ACHN (cell line): ENCODE results near the gene VSIG10L.

Experiments
- DNase-seq: peaks from one replicate; pipeline ENCODE4 v3.0.0-alpha.2; 2015
- in situ Hi-C: cut with HindIII; loops from 2 replicates; pipeline ENCODE4 v1.10.0; 2017; ENCODE audit warnings: low sequenced_read_pairs, low pct_ligation_motif_present, low pct_unique_long_range_greater_than_20kb

VSIG10L gene

DNA sequence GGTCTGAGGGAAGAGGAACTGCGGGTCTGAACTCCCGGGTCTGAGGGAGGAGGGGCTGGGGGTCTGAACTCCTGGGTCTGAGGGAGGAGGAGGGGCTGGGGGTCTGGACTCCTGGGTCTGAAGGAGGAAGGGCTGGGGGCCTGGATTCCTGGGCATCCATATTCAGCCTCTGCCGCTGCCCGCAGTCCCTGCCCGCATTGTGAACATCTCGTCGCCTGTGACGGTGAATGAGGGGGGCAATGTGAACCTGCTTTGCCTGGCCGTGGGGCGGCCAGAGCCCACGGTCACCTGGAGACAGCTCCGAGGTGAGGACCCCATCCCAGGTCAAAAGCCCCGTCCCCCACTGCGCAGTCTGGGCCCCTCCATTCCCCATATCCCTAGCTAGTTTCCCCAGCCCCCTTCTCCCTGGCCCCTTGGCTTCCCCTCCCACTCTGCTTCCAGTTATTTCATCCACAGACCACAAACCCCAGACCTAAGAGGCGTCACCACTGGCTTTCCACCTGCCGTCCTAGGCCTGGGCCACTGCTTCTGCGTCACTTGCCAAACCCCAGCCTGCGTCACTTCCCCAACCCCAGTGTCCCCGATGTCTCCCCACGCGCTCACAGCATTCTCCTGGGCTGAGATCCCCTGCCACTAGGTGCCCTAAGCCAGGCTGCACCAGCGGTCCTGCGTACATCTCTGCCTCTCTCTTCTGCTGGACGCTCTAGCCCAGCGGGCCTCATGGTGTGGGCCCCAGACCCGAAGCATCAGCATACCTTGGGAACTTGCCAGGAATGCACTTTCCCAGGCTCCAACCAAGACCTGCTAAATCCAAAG, 16.6 kb downstream of the VSIG10L start:
- DNase-seq, result no peak
- in situ Hi-C loops, result no loop called here

DNA sequence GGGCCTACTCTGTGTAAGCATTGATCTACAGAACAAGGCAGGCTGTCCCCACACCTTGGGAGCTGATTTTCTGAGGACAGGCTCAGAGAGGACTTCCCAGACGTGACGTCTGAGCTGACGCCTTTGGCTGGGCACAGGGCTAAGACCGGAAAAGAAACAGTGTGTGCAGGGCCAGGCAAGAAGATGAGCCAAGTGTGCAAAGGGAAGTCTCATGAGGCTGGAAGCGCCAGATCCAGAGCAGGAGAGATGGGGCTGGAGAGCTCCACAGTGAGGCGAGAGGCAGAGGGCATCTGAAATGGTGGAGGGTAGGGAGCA, 17.8 kb downstream of the VSIG10L start:
- in situ Hi-C loops, result no loop called here
- no peak for DNase-seq

DNA sequence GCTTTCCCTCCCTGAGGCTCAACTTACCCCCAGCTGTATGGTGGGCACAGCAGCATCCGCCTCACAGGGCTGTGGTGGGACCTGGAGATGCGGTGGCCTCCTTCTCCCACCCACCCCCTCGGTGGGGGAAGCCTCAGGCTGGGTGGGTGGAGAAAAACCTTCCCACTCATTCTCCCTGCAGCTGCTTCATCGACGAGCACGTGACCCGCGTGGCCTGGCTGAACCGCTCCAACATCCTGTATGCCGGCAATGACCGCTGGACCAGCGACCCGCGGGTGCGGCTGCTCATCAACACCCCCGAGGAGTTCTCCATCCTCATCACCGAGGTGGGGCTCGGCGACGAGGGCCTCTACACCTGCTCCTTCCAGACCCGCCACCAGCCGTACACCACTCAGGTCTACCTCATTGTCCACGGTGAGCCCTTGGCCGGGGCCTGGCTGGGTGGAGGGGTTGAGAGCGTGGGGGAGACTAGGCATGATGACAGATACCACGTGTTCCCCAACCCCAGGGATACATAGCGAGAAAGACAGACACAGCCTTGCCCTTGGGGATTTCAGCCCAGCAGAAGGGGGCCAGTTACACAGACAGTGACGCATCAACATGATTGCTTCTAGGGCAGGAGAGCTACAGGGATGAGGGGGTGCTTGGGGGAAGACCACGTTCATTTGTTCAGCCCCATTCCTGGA, 18.3 kb downstream of the VSIG10L start:
- in situ Hi-C loops, result no loop called here
- DNase-seq, result no peak

DNA sequence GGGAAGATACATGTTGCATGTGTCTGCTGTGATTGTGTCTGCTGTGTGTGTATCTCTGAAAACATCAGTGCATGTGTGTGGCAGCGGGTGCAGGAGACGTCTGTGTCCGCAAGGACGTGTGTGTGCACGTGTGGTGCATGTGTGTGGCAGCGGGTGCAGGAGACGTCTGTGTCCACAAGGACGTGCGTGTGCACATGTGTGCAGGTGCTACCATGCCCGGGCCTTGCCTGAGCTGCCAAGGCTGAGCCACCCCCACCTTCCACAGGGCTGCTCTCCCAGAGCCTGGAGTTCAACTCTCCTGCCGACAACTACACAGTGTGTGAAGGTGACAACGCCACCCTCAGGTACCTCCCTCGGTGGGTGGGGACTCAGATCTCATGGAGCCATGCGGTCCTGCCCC, 20.1 kb downstream of the VSIG10L start:
- no peak for DNase-seq
- in situ Hi-C loops, result no loop called here

DNA sequence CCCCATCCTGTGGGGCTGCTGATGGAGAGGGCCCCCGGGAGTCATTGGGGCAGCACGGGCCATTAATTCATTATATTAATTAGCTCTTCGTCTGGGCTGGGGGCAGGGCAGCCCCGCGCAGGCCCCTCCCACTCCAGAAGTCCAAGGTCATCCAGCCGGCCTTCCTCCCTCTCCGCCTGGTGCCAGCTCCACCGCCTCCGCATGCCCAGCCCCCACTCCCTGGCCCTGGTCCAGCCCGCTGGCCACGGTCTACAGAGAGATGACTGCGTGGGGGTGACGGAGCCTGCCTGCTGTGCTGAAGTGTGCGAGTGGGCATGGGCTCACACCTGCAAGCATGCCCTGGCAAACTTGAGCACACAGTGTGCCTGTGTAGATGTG, 21.7 kb downstream of the VSIG10L start:
- DNase-seq, result no peak
- in situ Hi-C loops, result no loop called here

DNA sequence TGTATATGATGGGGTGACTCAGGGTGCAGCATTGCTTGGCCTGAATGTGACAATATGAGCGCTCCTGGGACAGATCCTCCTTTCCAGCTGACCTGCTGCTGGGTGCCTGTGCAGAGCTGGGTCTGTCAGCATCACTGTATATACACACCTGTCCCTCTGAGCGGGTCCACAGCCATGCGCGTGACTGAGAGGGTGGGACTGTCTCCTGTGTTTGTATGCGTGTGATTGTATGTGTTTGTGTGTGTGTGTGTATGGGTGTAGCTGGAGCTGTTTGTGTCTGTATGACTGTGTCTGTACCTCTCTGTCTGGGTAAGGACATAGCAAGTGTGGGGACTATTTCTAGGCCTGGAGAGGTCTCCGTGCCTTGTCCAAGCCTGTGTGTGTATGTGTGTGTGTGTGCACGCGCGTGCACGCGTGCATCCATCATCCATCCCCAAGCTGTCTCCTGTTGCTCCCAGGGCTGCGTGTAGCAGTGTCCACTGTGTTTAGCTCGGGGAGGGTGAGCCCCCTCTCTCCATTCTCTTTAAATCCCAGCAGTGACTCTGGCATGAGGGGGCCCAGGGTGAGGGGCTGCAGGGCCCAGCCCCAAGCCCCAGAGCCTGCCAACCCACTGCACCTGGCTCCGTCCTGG, 22.2 kb downstream of the VSIG10L start:
- DNase-seq, result no peak
- in situ Hi-C loops, result no loop called here

DNA sequence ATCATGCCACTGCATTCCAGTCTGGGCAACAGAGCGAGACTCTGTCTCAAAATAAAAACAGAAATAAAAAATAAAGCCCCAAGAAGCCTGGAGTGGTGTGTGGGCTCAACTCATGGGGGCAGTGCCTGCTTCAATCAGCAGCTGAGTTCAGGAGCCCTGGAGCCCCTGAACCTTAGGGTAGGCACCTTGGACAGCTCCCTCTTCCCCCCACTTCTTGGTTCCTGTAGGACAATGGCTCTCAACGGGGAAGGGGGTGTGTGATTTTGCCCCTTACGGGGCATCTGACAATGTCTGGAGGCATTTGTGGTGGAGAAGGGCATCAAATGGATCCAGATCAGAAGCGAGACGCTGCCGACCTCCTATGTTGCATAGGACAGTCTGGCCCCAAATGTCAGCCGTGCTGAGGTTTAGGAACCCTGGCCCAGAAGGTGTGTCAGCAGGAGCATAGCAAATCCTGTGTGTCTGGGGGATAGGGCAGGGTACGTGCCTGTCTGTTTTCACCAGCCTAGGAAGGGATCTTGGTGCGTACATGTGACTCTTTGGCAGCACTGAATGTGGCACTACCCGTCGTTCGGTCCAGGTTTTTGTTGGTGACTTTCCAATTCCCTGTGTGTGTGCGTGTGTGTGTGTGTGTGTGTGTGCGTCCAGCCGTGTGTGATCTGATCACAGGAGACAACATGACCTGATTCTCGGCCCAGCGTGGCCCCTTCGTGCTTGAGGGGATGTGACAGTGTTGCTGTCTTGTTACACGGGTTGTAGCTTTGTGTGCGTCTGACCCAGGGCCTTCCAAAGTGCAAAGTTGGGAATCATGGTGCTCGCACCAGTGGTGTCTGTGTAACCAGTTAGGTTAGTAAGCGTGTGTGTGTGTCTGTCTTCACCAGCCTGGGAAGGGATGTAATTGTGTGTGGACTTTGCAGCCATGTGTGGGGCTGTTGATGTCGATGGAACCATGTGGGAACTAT, 23.0 kb downstream of the VSIG10L start:
- in situ Hi-C loops, result no loop called here
- no peak for DNase-seq

DNA sequence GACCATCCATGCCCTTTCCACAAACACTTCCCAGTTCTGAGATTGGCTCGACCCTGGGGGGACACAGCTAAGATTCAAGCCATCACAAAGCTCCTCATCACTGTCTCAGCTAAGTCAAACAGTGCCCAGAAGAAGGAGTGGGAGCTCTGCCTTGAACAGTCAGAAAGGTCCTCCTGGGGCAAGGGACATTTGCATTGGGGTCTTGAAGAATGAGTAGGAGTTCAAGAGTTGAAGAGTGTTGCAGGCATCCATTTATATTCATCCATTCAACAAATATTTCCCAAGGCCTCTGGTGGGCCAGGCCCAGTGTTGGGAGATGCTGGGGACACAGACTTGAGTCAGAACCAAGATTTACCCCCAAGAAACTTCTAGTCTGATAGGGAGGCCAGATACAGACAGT, 24.0 kb downstream of the VSIG10L start:
- DNase-seq, result no peak
- in situ Hi-C loops, result no loop called here

DNA sequence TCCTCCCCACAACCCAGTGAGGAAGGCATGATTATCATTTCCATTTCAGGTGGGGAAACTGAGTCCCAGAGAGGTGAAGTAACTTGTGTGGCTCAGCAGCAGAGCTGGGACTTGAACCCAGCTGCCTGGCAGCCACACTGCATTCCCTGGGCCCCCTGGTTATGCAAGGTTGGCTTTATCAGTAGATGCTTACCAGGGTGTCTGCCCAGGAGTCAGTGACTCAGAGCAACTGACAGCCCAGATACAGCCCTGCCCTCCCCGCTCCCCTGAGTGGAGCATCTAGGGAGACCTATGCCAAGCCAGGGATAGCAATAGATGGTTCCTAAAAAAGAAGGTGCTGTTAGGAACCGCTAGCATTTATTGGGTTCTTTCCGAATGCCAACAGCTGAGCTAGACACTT, 24.6 kb downstream of the VSIG10L start:
- in situ Hi-C loops, result no loop called here
- no peak for DNase-seq

DNA sequence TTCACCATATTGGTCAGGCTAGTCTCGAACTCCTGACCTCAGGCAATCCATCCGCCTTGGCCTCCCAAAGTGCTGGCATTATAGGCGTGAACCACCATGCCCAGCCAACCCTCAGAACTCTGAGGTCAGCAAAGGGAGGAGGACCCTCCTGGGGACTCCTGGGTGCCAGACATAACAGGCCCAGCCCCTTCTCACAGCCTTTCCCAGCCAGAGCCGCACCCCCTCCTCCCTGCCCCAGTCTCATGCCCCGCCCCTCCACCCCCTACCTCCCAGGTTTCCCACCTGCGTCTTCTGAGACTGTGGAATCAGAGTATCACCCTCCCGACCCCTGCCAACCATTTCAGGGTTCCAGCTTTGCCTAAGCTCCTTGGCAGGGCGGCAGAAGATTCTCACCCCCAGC, 25.3 kb downstream of the VSIG10L start:
- in situ Hi-C loops, result no loop called here
- no peak for DNase-seq

DNA sequence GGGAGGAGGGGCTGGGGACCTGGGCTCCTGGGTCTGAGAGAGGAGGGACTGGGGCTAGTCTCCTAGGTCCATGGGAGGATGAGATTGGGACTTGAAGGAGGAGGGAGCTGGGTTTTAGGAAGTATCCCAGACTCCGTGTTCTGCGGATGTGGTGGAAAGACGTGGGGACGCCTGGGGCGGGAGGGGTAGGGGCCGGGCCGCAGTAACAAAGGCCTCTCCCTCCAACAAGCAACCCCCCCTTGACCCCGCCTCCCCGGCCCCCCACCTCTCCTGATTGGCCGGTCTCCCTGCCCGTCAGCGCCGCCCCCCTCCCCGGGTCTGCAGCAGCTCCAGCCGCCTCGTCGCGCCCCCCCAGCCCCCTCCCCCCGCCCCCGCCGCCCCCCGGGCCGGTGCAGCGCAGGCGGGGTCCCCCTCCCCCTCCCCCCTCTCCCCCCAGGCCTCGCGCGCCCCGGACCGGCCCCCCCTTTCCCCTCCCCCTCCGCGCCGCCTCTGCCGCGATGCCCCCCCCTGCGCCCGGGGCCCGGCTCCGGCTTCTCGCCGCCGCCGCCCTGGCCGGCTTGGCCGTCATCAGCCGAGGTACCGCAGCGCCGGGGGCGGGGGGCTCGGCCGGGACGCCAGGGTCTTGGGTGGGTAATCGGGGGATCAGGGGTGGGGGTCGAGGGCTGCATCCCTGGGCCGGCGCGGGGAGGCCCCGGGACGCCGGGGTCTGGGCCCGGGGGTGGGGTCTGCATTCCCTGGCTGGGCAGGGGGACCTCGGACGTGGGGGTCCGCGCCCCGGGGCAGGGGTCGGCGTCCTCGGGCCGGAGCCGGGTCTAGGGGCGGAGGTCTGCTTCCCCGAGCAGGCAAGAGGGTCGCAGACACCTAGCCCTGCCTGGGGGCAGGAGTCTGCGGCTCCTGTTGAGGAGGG, 30.3 kb downstream of the VSIG10L start, which contains the start of gene IGLON5:
Gene IGLON5 (plus strand): TSS at position 294 of the 907 bp plus-strand sequence. CDS start 204 bp downstream, at position 498.
- no peak for DNase-seq

DNA sequence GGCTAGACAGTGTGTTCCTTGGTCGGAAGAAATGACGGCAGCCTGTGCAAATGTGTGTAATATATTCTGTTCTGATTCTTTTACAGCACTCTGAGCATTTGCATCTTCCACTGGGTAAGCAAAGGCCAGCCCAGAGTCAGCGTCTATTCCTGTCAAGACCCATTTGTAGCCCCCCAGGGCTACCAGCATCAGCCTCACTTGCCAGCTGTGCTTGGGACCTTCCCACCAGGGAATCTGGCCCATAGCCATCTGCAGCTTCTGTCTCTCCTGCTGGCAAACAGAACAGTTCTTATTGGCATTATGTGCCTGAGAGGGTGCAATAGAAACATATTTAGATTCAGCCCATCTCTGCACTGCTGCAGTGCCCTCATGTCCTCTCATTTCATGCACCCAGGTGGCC, 36.5 kb downstream of the VSIG10L start:
- in situ Hi-C loops, result no loop called here
- DNase-seq, result no peak

More for the DNA sequence above, 30.3 kb downstream of the VSIG10L start, which contains the start of gene IGLON5:
- in situ Hi-C loops, result no loop called here

DNA sequence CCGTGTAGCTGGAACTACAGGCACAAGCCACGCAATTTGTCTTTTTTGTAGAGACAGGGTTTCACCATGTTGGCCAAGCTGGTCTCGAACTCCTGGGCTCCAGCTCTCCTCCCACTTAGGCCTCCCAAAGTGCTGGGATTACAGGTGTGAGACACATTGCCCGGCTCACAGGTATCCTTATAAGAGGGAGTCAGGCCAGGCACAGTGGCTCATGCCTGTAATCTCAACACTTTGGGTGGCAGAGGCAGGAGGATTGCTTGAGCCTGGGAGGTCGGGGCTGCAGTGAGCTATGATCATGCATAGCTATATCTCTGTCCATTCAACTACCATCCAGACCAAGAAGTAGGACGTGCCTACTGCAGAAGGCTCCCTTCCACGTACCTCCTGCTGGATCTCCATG, 40.7 kb downstream of the VSIG10L start:
- DNase-seq, result no peak
- in situ Hi-C loops, result no loop called here

DNA sequence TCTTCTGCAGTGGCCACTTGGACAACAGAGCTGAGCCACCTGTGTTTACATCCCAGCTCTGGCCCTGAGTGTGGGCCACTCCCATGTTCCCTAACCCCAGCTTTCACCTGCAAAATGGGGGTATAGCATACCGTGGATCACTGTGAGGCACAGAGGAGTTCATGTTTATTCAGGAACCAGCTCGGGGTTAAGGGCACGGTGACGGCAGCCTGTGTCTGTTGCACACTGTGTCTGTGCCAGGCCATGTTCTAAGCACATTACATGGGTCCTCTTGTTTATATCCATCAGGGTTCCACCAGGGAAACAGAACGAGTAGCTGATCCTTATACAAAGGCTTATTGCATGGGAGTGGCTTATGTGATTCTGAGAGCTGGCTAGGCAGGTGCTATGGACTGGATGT, 44.5 kb downstream of the VSIG10L start:
- in situ Hi-C loops, result no loop called here
- no peak for DNase-seq

DNA sequence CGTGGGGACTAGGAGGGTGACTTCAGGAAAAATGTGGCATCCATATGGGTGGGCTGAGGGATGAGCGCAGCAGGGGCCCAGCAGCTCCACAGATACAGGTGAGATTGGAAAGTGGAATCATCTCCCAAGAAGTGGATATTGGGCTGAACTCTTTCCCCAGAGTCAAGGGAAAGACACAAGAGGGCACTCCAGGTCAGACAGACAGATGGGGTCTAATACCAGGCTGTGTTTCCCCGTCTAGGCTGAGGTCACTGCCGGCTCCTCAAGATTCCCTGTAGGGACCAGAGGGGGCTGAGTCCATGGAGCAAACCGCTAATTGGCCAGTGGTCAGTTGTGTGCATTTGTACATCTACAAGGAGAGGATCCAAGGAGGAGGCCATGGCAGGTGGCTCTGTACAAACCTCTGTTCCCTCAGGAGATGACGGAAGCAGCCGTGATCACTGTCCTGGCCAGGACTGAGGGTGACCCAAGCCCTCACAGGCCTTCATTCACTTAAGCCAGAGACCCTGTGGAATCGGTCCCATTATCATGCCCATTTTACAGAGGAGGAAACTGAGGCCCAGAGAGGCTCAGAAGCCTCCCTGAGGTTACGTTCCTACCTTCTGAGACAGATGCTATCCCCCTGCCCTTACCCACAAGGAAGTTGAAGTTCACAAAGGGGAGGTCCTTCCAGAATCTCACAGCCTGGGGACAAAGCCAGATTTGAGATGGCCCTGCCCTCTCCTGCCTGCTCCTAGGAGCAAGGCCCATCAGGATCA, 45.4 kb downstream of the VSIG10L start:
- in situ Hi-C loops, result no loop called here
- DNase-seq, result no peak

DNA sequence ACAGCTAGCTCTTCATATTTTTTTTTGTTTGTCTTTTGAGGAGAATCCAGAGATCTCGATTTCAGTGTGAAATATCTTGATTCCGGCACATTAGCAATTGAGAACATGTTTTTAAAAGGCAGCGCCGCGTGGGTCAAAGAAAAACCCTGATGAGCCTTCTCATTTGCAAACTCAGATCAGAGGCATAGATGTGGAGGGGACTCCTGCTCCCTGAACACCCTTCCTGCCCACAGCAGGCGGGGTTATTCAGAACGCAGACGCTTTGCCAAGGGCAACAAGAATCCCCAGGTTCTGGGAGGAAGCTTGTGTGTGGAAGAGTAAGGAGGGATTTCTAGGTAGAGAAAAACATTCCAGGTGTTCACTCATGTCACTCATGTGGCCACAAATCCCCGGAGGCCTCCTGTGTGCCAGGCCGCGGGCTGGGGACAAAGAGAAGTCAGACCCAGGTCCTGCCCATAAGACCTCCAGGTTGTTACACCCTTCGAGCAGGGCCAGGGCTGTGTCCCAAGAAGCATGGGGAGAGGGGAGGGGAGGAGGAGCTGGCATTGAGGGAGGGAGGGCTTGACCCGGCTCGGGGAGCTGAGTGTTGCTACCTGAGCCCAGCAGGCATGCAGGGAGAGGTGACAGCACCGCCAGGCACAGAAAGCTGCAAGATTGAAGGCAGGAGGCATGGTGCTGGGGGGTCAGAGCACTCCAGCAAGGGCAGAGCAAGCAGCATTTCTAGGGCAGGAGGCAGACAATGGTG, 46.4 kb downstream of the VSIG10L start:
- in situ Hi-C loops, result no loop called here
- DNase-seq, result no peak

DNA sequence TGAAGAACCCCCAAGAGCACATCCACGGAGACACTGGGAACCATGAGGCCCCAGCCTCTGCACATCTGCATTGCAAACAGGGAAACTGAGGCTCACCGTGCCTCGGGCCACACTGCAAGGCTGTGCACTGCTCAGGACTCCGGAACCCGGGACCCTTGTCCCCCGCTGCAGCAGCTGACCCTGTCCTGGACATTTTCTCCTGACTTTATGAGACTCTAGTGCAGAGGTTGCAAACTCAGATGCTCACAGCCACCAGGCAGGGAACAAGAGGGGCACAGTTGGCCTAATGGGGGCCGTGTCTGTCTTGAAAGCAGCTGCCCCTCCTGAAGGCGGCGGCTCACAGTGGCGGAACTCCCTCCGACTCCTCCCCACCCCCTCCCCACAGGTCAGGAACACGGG, 47.0 kb downstream of the VSIG10L start:
- no peak for DNase-seq
- in situ Hi-C loops, result no loop called here
